Gastrocnemius medialis (tissue), 4 donors: ENCODE measurements around the gene PPIP5K1.
"Not testable (repeated sequence)": the region's sequence is repeated elsewhere in the genome, so short reads cannot be mapped to it uniquely, and the experiment has no call there.

Experiments used
- POLR2A ChIP-seq, 2 donors: fragments of 450-650 bp; IDR thresholded peaks; one replicate each; pipeline ENCODE4 v1.6.1; 2017; ENCODE audit warnings: antibody characterized with exemption in 2 of 2, mild to moderate bottlenecking in 2 of 2, moderate library complexity in 2 of 2
- TF ChIP-seq, protein P1 (sequence below), 5 experiments: fragments of 450-650 bp in 3 of 5; fragments of 200-600 bp in 2 of 5; sonication (generic) in 2 of 5; IDR thresholded peaks in 4 of 5; conservative IDR thresholded peaks in 1 of 5; 1 replicate in 4 of 5; 2 replicates in 1 of 5; pipeline ENCODE4 v1.5.1; 2016 to 2019; ENCODE audit warnings: antibody characterized with exemption in 5 of 5, mild to moderate bottlenecking in 3 of 5, moderate library complexity in 3 of 5

GRCh38 chr15:43618700-43619099 is 28.7 kb upstream of the PPIP5K1 start, which contains the start of gene STRC:
- TF ChIP-seq, protein P1, sequence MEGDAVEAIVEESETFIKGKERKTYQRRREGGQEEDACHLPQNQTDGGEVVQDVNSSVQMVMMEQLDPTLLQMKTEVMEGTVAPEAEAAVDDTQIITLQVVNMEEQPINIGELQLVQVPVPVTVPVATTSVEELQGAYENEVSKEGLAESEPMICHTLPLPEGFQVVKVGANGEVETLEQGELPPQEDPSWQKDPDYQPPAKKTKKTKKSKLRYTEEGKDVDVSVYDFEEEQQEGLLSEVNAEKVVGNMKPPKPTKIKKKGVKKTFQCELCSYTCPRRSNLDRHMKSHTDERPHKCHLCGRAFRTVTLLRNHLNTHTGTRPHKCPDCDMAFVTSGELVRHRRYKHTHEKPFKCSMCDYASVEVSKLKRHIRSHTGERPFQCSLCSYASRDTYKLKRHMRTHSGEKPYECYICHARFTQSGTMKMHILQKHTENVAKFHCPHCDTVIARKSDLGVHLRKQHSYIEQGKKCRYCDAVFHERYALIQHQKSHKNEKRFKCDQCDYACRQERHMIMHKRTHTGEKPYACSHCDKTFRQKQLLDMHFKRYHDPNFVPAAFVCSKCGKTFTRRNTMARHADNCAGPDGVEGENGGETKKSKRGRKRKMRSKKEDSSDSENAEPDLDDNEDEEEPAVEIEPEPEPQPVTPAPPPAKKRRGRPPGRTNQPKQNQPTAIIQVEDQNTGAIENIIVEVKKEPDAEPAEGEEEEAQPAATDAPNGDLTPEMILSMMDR (IDR thresholded peaks at IDR 0.05 in 4 of 5, conservative IDR thresholded peaks at IDR 0.05 in 1 of 5), result not testable (repeated sequence)
- not testable (repeated sequence) for TF ChIP-seq POLR2A (IDR thresholded peaks at IDR 0.05)
